Activated CD4-positive, CD25-positive, alpha-beta regulatory T cell treated with anti-CD3 and anti-CD28 coated beads, Interleukin-2, amount 50 U/mL, for 24 hours (primary cell): ENCODE data around the gene AIRE.
A peak's percentile ranks its signal among the peaks of the same experiment; 100 is the strongest.
"Not testable (repeated sequence)": the region's sequence is repeated elsewhere in the genome, so short reads cannot be mapped to it uniquely, and the experiment has no call there.

Experiments used
- ATAC-seq, 2 donors: fragments of 150-1000 bp; cut with Tn5 transposase; one replicate each; pipeline ENCODE4 v1.10.0; 2021; ENCODE audit warnings: mild to moderate bottlenecking in 1 of 2, moderate library complexity in 1 of 2

Gene AIRE

GRCh38 chr21:44338971-44339910 lies 53.6 kb downstream of the AIRE start, which contains the start of gene CFAP410:
TSS of gene CFAP410 (minus strand) at chr21:44339390. CDS start at chr21:44339194, 196 bp downstream.
- ATAC-seq, result peak; percentile 91 to 94

GRCh38 chr21:44341726-44342458 lies 56.2 kb downstream of the AIRE start:
- not testable (repeated sequence) for ATAC-seq

DNA sequence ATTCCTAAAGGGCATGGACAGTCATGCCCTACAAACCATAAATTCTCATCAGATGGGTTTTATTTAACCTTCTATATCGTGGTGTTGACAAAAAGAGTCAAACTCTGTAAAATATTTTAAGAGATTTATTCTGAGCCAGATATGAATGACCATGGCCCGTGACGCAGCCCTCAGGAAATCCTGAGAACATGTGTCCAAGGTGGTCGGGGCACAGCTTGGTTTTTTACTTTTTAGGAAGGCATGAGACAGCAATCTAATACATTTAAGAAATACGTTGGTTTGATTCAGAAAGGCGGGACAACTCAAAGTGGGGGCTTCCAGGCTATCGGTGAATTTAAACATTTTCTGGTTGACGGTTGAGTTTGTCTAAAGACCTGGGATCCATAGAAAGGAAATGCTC lies 57.3 kb downstream of the AIRE start:
- ATAC-seq, result not testable (repeated sequence)

DNA sequence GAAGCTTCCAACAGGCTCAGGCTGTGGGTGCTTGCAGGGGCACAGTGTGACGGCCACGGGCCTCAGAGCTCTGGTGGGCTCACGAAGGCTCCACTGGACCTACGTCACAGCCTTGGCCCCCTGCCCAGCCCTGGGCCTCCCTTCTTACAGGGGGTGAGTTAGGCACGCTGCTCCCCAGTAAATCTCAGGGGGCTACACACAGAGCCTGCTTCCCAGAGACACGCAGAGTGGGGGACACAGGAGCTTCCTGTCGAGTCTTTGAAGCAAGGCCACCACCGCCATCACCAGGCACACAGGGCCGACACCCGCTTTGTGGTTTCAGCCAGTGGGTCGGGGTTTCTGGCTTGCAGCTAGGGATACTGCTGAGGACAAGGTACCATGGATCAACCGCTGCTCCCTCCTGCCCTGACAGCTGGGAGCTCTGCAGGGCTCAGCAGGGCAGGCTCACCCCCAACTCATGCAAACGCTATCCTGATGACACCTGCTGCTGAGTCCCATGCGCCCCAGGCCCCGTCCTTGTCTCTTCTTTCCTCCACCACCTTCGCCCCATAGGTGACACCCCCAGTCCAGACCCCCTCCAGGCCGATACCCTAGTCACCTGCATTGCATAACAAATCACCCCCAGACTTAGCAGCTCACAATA lies 59.0 kb downstream of the AIRE start:
- ATAC-seq, result no peak

- ATAC-seq, result no peak
Observed at GRCh38 chr21:44345495-44345894, 59.8 kb downstream of the AIRE start.

DNA sequence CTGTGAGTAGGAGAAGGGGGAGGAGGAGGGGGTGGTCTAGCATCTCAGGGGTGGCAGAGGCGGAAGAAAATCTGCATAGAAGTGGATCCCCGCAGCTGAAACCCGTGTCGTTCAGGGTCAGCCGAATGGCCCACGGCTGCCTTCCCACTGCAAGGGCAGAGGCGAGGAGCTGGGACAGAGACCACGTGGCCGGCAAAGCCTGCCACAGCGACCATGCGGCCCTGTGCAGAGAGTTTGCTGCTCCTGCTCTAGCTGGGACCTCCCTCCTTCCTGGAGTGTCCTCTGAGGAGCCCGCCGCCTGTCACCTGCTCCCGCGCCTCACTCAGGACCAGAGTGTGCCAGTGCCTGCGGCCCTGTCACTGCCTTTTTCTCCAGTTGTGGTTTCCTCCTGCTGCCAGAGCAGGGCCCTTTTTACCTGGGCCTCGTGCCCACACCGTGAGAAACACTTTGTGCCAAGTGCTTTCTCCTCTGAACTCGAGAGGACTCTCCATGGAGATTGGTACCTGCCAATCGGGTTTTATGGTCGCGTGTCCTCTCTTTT lies 62.3 kb downstream of the AIRE start:
- ATAC-seq, result no peak
